Measurements from ENCODE around the gene AHCYL2. TPM values are rescaled to one million over a fixed set of nuclear protein-coding genes. Genes with fewer than 3 reads are reported as not detected.
"Not testable (repeated sequence)": the region's sequence is repeated elsewhere in the genome, so short reads cannot be mapped to it uniquely, and the experiment has no call there.

The AHCYL2 gene
- total RNA-seq, 2 donors from 2014 or later: 12.1 to 15.9 TPM

DNA sequence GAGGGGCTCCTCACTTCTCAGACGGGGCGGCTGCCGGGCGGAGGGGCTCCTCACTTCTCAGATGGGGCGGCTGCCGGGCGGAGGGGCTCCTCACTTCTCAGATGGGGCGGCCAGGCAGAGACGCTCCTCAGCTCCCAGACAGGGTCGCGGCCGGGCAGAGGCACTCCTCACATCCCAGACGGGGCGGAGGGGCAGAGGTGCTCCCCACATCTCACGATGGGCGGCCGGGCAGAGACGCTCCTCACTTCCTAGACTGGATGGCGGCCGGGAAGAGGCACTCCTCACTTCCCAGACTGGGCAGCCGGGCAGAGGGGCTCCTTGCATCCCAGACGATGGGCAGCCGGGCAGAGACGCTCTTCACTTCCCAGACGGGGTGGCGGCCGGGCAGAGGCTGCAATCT is 251.6 kb downstream of the AHCYL2 start:
- not testable (repeated sequence) for H3K36me3 Mint-ChIP-seq; ATAC-seq; H3K4me1 Mint-ChIP-seq (ENCODE audit: low read depth in 2 of 2); DNase-seq (ENCODE audit: low spot score); H3K27me3 Mint-ChIP-seq; H3K9me3 Mint-ChIP-seq; H3K27ac Mint-ChIP-seq; H3K4me3 Mint-ChIP-seq

Other genes starting within 250 kb of the AHCYL2 start
- 10 to 100 TPM; 70.8 to 71.2 TPM for gene TNPO3, start 169.9 kb upstream of the AHCYL2 start, total RNA-seq
- 10 to 100 TPM; 17.0 to 74.0 TPM for gene TSPAN33, start 80.3 kb upstream of the AHCYL2 start, total RNA-seq
- under 1 TPM; 0.39 to 0.69 TPM for gene SMO, start 36.4 kb upstream of the AHCYL2 start, total RNA-seq
- 10 to 100 TPM; 11.3 to 48.1 TPM for gene STRIP2, start 209.4 kb downstream of the AHCYL2 start, total RNA-seq

Data from natural killer cell treated with Interleukin-12 subunit alpha and Interleukin-12 subunit beta and Interleukin-15 and Interleukin-18, amount 100 ng/mL, for 72 hours (primary cell).